ENCODE data around the gene SPATA9.

DNA sequence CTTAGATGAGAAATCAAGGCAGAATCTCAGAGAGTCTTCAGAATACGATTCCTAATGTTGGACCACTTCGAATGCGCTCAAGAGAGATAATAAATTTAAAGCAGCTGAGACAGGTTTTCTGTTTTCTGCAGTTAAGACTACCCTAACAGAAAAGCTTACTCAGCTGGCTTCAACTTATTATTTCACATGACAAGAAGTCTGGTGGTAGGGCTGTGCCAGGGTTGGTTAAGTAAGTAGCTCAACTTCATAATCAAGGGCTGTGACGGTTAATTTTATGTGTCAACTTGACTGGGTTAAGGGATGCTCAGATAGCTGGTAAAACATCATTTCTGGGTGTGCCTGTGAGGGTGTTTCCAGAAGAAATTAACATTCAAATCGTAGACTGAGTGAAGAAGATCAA, 59.1 kb downstream of the SPATA9 start:
- TF ChIP-seq, protein P1, sequence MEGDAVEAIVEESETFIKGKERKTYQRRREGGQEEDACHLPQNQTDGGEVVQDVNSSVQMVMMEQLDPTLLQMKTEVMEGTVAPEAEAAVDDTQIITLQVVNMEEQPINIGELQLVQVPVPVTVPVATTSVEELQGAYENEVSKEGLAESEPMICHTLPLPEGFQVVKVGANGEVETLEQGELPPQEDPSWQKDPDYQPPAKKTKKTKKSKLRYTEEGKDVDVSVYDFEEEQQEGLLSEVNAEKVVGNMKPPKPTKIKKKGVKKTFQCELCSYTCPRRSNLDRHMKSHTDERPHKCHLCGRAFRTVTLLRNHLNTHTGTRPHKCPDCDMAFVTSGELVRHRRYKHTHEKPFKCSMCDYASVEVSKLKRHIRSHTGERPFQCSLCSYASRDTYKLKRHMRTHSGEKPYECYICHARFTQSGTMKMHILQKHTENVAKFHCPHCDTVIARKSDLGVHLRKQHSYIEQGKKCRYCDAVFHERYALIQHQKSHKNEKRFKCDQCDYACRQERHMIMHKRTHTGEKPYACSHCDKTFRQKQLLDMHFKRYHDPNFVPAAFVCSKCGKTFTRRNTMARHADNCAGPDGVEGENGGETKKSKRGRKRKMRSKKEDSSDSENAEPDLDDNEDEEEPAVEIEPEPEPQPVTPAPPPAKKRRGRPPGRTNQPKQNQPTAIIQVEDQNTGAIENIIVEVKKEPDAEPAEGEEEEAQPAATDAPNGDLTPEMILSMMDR (IDR thresholded peaks at IDR 0.05), result no peak
- no peak for TF ChIP-seq EP300 (IDR thresholded peaks at IDR 0.05)

Measured in upper lobe of left lung (tissue), 4 donors.